ENCODE data around the gene MAN2A2. TPM values are rescaled to one million over a fixed set of nuclear protein-coding genes. Genes with fewer than 3 reads are reported as not detected.

The MAN2A2 gene
- total RNA-seq, 1 experiment from 2014 or later: 64.9 TPM

- TF ChIP-seq CTCF (IDR thresholded peaks at IDR 0.05; ENCODE audit: insufficient read depth in 1 of 2, low read depth in 1 of 2, low read length in 1 of 2, severe bottlenecking in 1 of 2, unreplicated experiment in 1 of 2): no peak
- Mint-ChIP-seq H3K4me3 (ENCODE audit: unreplicated experiment) (no peak overlapping the region), H3K4me1 (ENCODE audit: low read depth, unreplicated experiment) (no peaks in the 10 kb centered on the region), H3K9me3 (ENCODE audit: unreplicated experiment) (no peaks in the 10 kb centered on the region), H3K27ac (ENCODE audit: unreplicated experiment) (no peak overlapping the region), H3K36me3 (ENCODE audit: insufficient read depth, unreplicated experiment) (peaks cover 52% of the 10 kb centered on the region), H3K27me3 (ENCODE audit: insufficient read depth, unreplicated experiment) (no peaks in the 10 kb centered on the region)
- no peak for DNase-seq
- H3K9me3 ChIP-seq: no peaks in the 10 kb centered on the region
- intact Hi-C loops (cut with micrococcal nuclease; ENCODE audit: unreplicated experiment): no loop called here
- no peaks in the 10 kb centered on the region for H3K4me1 ChIP-seq
- ChIA-PET CTCF (interaction anchor here (0.8 kb wide), 1 partner anchor 12 kb away, joined by 3 read pairs; the partner anchor contains the start of gene UNC45A), POLR2A (no interaction called here)
- no peaks in the 10 kb centered on the region for H3K27me3 ChIP-seq (replicated peaks; ENCODE audit: control insufficient read depth, insufficient read depth, low read length)
- no peak overlapping the region for H3K4me3 ChIP-seq (ENCODE audit: low read depth, low read length)
- BruUV-seq (replicated peaks): no TSS peak
- H3K36me3 ChIP-seq (ENCODE audit: control insufficient read depth, insufficient read depth, low read length): peaks cover 1% of the 10 kb centered on the region; the same call in 1 of the 2 replicates
These were observed 43.4 kb downstream of the MAN2A2 start for GRCh38 chr15:90946538-90946937.

DNA sequence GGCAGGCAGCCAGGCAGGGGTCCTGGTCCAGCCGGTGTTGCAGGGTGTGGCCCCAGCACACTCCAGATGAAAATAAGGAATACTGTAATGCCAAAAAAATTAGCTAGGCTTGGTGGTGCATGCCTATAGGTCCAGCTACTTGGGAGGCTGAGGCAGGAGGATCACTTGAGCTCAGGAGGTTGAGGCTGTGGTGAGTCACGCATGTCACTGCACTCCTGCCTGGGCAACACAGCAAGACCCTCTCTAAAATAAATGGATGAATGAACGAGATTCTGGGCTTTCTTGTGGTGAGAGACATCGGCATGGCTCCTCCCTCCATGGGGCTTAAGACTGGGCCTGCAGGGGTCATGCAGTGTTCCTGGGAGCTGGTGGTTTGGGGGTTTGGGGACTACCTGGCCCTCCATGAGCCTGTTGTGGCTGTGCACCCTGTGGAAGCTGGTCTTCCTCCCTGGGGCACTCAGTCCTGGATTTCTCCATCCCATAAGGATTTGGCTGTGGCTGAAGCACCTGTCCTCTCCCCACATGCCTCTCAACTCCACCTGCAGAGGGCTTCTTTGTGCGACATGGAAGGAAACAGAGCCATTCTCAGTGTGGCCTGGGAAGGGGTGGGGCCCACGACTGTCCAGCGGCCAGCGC, 44.0 kb downstream of the MAN2A2 start:
- no peak for DNase-seq
- H3K4me3 ChIP-seq (ENCODE audit: low read depth, low read length): no peak overlapping the region
- intact Hi-C loops (cut with micrococcal nuclease; ENCODE audit: unreplicated experiment): no loop called here
- H3K27me3 Mint-ChIP-seq (ENCODE audit: insufficient read depth, unreplicated experiment): no peaks in the 10 kb centered on the region
- peaks cover 1% of the 10 kb centered on the region; the same call in 1 of the 2 replicates for H3K36me3 ChIP-seq (ENCODE audit: control insufficient read depth, insufficient read depth, low read length)
- H3K9me3 ChIP-seq: no peaks in the 10 kb centered on the region
- H3K27me3 ChIP-seq (replicated peaks; ENCODE audit: control insufficient read depth, insufficient read depth, low read length): no peaks in the 10 kb centered on the region
- BruUV-seq (replicated peaks): no TSS peak
- H3K36me3 Mint-ChIP-seq (ENCODE audit: insufficient read depth, unreplicated experiment): peaks cover 49% of the 10 kb centered on the region
- no peak overlapping the region for H3K4me3 Mint-ChIP-seq (ENCODE audit: unreplicated experiment)
- TF ChIP-seq CTCF (IDR thresholded peaks at IDR 0.05; ENCODE audit: insufficient read depth in 1 of 2, low read depth in 1 of 2, low read length in 1 of 2, severe bottlenecking in 1 of 2, unreplicated experiment in 1 of 2): no peak
- H3K27ac Mint-ChIP-seq (ENCODE audit: unreplicated experiment): no peak overlapping the region
- H3K4me1 ChIP-seq: no peaks in the 10 kb centered on the region
- H3K4me1 Mint-ChIP-seq (ENCODE audit: low read depth, unreplicated experiment): no peaks in the 10 kb centered on the region
- CTCF ChIA-PET: no interaction called here
- POLR2A ChIA-PET: no interaction called here
- no peaks in the 10 kb centered on the region for H3K9me3 Mint-ChIP-seq (ENCODE audit: unreplicated experiment)

DNA sequence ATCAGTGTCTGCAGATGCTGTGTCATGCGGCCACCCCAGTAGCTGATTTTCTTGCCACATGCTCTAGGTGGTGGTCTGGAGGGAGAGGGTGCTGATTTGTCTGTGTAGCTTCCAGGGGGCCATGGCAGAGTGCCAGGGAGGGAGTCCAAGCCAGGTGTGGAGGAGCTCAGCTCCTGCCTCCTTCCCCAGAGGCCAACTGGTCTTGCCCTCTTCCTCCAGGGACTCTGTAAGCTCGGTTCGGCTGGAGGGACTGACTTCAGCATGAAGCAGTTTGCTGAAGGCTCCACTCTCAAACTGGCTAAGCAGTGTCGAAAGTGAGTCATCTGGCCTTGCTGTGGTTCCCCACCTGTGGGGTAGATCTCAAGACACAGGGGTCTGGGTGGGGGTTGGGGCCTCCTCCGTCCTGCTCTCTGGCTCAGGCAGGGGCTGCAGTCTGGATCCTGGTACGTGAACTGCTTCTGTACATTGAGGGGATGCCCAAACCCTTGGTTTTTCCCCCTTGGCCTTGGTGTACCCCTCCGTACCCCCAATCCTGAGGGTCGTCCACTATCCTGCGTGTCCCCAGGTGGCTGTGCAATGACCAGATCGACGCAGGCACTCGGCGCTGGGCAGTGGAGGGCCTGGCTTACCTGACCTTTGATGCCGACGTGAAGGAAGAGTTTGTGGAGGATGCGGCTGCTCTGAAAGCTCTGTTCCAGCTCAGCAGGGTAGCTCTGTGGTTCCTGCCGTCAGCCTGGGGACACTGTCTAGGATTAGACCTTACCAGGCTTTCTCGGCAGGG, 44.7 kb downstream of the MAN2A2 start:
- Mint-ChIP-seq H3K4me3 (ENCODE audit: unreplicated experiment) (no peak overlapping the region), H3K27ac (ENCODE audit: unreplicated experiment) (no peak overlapping the region), H3K27me3 (ENCODE audit: insufficient read depth, unreplicated experiment) (no peaks in the 10 kb centered on the region), H3K9me3 (ENCODE audit: unreplicated experiment) (no peaks in the 10 kb centered on the region), H3K36me3 (ENCODE audit: insufficient read depth, unreplicated experiment) (peaks cover 49% of the 10 kb centered on the region), H3K4me1 (ENCODE audit: low read depth, unreplicated experiment) (no peaks in the 10 kb centered on the region)
- Histone ChIP-seq H3K4me1 (no peaks in the 10 kb centered on the region), H3K27me3 (replicated peaks; ENCODE audit: control insufficient read depth, insufficient read depth, low read length) (no peaks in the 10 kb centered on the region), H3K9me3 (no peaks in the 10 kb centered on the region), H3K36me3 (ENCODE audit: control insufficient read depth, insufficient read depth, low read length) (peaks cover 1% of the 10 kb centered on the region; the same call in 1 of the 2 replicates), H3K4me3 (ENCODE audit: low read depth, low read length) (no peak overlapping the region)
- BruUV-seq (replicated peaks): no TSS peak
- DNase-seq: no peak
- TF ChIP-seq CTCF (IDR thresholded peaks at IDR 0.05; ENCODE audit: insufficient read depth in 1 of 2, low read depth in 1 of 2, low read length in 1 of 2, severe bottlenecking in 1 of 2, unreplicated experiment in 1 of 2): no peak
- intact Hi-C loops (cut with micrococcal nuclease; ENCODE audit: unreplicated experiment): no loop called here
- ChIA-PET POLR2A (no interaction called here), CTCF (no interaction called here)

Data from Caco-2 (cell line).